ENCODE measurements around the gene RBM8A.

RBM8A gene

DNA sequence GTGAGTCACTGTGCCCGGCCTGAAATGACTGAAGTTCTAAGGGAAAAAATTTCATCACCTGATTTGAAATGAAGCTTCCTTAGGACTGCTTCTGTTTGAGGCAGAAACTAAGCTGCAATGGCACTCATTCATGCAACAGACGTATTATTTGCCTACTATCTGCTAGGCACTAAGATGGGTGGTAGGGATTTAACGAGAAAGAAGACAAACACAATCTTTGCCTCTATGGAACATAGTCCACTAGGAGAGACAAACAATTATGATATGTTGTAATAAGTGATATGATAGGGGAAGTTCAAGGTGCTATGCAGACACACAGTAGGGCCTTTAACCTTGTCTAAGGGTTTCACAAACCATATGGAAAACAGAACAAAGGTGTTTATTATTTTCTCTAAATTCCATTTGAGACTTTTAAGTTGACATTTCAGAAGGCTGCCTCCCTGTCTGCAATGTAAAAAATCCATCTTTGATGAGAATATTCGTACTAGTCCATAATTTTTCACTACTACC is 19.2 kb upstream of the RBM8A start:
- TF ChIP-seq EZH2 (IDR thresholded peaks at IDR 0.05; ENCODE audit: borderline replicate concordance, low read depth, low read length, severe bottlenecking) = no peak
- TF ChIP-seq, protein P1, sequence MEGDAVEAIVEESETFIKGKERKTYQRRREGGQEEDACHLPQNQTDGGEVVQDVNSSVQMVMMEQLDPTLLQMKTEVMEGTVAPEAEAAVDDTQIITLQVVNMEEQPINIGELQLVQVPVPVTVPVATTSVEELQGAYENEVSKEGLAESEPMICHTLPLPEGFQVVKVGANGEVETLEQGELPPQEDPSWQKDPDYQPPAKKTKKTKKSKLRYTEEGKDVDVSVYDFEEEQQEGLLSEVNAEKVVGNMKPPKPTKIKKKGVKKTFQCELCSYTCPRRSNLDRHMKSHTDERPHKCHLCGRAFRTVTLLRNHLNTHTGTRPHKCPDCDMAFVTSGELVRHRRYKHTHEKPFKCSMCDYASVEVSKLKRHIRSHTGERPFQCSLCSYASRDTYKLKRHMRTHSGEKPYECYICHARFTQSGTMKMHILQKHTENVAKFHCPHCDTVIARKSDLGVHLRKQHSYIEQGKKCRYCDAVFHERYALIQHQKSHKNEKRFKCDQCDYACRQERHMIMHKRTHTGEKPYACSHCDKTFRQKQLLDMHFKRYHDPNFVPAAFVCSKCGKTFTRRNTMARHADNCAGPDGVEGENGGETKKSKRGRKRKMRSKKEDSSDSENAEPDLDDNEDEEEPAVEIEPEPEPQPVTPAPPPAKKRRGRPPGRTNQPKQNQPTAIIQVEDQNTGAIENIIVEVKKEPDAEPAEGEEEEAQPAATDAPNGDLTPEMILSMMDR (IDR thresholded peaks at IDR 0.05; ENCODE audit: borderline replicate concordance, extremely low read depth, low read length, poor library complexity, severe bottlenecking) = no peak
- Histone ChIP-seq H3K36me3 (ENCODE audit: insufficient read depth, low read length) (peaks cover 53% of the 10 kb centered on the region), H3K27me3 (ENCODE audit: insufficient read depth, low read length, poor library complexity) (no peaks in the 10 kb centered on the region), H3K4me2 (ENCODE audit: insufficient read depth, low read length) (no peak overlapping the region), H3K9ac (ENCODE audit: low read depth, low read length) (no peak overlapping the region), H3K4me3 (ENCODE audit: low read depth in 1 of 2, low read length in 2 of 2) (no peak overlapping the region), H3K79me2 (ENCODE audit: insufficient read depth, low read length) (peaks cover 22% of the 10 kb centered on the region), H4K20me1 (ENCODE audit: insufficient read depth, low read length) (no peaks in the 10 kb centered on the region; the same call in 1 of the 2 replicates), H3K27ac (ENCODE audit: low read length) (no peak overlapping the region), H3K4me1 (ENCODE audit: insufficient read depth, low read length) (peaks cover 3% of the 10 kb centered on the region; the same call in 1 of the 2 replicates), H3K9me3 (ENCODE audit: insufficient read depth, low read length, severe bottlenecking) (no peaks in the 10 kb centered on the region), H2AFZ (ENCODE audit: low read depth, low read length) (no peak overlapping the region)
- DNase-seq = no peak
- ATAC-seq (ENCODE audit: insufficient read depth, low read depth) = no peak

DNA sequence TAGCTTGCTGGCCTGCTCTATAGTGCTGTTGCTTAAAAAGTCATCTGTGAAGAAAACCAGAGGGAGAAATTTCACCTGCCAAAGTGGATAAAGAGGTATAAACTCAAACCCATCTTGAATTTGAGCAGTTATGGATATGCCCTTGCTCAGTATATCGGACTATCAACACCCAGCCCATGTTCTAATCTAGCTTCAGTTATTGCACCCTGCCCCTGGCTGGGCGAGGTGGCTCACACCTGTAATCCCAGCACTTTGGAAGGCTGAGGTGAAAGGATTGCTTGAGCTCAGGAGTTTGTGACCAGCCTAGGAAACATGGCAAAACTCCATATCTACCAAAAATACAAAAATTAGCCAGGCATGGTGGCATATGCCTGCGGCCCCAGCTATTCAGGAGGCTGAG is 17.2 kb upstream of the RBM8A start:
- Histone ChIP-seq H4K20me1 (ENCODE audit: insufficient read depth, low read length) (no peaks in the 10 kb centered on the region; the same call in 1 of the 2 replicates), H3K36me3 (ENCODE audit: insufficient read depth, low read length) (peaks cover 56% of the 10 kb centered on the region), H3K27me3 (ENCODE audit: insufficient read depth, low read length, poor library complexity) (no peaks in the 10 kb centered on the region), H3K4me1 (ENCODE audit: insufficient read depth, low read length) (no peaks in the 10 kb centered on the region), H3K9ac (ENCODE audit: low read depth, low read length) (no peak overlapping the region), H2AFZ (ENCODE audit: low read depth, low read length) (no peak overlapping the region), H3K4me3 (ENCODE audit: low read depth in 1 of 2, low read length in 2 of 2) (no peak overlapping the region), H3K79me2 (ENCODE audit: insufficient read depth, low read length) (peaks cover 10% of the 10 kb centered on the region; the same call in 1 of the 2 replicates), H3K4me2 (ENCODE audit: insufficient read depth, low read length) (no peak overlapping the region), H3K27ac (ENCODE audit: low read length) (no peak overlapping the region), H3K9me3 (ENCODE audit: insufficient read depth, low read length, severe bottlenecking) (no peaks in the 10 kb centered on the region)
- no peak for ATAC-seq (ENCODE audit: insufficient read depth, low read depth)
- TF ChIP-seq EZH2 (IDR thresholded peaks at IDR 0.05; ENCODE audit: borderline replicate concordance, low read depth, low read length, severe bottlenecking) = no peak
- TF ChIP-seq, protein P1 (IDR thresholded peaks at IDR 0.05; ENCODE audit: borderline replicate concordance, extremely low read depth, low read length, poor library complexity, severe bottlenecking) = no peak
- DNase-seq = no peak

DNA sequence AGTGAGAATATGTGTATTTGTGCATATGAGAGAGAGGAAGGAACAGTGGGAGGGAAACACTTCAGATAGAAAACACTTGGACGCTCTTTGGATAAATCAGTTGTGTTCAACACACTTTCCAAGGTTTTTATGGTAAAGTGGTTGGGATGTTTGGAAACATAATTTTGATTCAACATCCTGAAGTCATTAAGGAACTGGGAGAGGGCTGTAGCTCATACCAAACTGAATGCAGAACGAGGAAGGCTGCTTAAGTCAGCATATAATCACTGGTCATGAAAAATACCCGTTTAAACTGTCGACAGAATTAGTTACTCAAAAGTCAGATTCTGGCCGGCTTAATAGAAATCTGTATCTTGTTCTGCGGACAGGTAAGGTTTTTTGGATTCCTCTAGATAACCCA is 15.6 kb upstream of the RBM8A start:
- no peaks in the 10 kb centered on the region for H3K4me1 ChIP-seq (ENCODE audit: insufficient read depth, low read length)
- TF ChIP-seq, protein P1 (IDR thresholded peaks at IDR 0.05; ENCODE audit: borderline replicate concordance, extremely low read depth, low read length, poor library complexity, severe bottlenecking) = no peak
- TF ChIP-seq EZH2 (IDR thresholded peaks at IDR 0.05; ENCODE audit: borderline replicate concordance, low read depth, low read length, severe bottlenecking) = no peak
- H2AFZ ChIP-seq (ENCODE audit: low read depth, low read length) = no peak overlapping the region
- peaks cover 5% of the 10 kb centered on the region; the same call in 1 of the 2 replicates for H3K79me2 ChIP-seq (ENCODE audit: insufficient read depth, low read length)
- ATAC-seq (ENCODE audit: insufficient read depth, low read depth) = no peak
- no peaks in the 10 kb centered on the region for H3K27me3 ChIP-seq (ENCODE audit: insufficient read depth, low read length, poor library complexity)
- no peak overlapping the region for H3K4me3 ChIP-seq (ENCODE audit: low read depth in 1 of 2, low read length in 2 of 2)
- H3K4me2 ChIP-seq (ENCODE audit: insufficient read depth, low read length) = no peak overlapping the region
- H3K9ac ChIP-seq (ENCODE audit: low read depth, low read length) = no peak overlapping the region
- no peaks in the 10 kb centered on the region for H4K20me1 ChIP-seq (ENCODE audit: insufficient read depth, low read length)
- peaks cover 55% of the 10 kb centered on the region for H3K36me3 ChIP-seq (ENCODE audit: insufficient read depth, low read length)
- DNase-seq = no peak
- no peak overlapping the region for H3K27ac ChIP-seq (ENCODE audit: low read length)
- H3K9me3 ChIP-seq (ENCODE audit: insufficient read depth, low read length, severe bottlenecking) = no peaks in the 10 kb centered on the region

Data from DND-41 (cell line).